GM21528 (cell line): ENCODE data around the gene VTA1.
A peak's percentile ranks its signal among the peaks of the same experiment; 100 is the strongest.
"Not testable (repeated sequence)": the region's sequence is repeated elsewhere in the genome, so short reads cannot be mapped to it uniquely, and the experiment has no call there.

Source experiments
- ATAC-seq: cut with Tn5 transposase; IDR thresholded peaks from one replicate; pipeline ENCODE4 v1.9.1; 2021; ENCODE audit warnings: mild to moderate bottlenecking, moderate library complexity; ENCODE audit not compliant: unreplicated experiment, low FRiP score

The VTA1 gene, protein sequence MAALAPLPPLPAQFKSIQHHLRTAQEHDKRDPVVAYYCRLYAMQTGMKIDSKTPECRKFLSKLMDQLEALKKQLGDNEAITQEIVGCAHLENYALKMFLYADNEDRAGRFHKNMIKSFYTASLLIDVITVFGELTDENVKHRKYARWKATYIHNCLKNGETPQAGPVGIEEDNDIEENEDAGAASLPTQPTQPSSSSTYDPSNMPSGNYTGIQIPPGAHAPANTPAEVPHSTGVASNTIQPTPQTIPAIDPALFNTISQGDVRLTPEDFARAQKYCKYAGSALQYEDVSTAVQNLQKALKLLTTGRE

DNA sequence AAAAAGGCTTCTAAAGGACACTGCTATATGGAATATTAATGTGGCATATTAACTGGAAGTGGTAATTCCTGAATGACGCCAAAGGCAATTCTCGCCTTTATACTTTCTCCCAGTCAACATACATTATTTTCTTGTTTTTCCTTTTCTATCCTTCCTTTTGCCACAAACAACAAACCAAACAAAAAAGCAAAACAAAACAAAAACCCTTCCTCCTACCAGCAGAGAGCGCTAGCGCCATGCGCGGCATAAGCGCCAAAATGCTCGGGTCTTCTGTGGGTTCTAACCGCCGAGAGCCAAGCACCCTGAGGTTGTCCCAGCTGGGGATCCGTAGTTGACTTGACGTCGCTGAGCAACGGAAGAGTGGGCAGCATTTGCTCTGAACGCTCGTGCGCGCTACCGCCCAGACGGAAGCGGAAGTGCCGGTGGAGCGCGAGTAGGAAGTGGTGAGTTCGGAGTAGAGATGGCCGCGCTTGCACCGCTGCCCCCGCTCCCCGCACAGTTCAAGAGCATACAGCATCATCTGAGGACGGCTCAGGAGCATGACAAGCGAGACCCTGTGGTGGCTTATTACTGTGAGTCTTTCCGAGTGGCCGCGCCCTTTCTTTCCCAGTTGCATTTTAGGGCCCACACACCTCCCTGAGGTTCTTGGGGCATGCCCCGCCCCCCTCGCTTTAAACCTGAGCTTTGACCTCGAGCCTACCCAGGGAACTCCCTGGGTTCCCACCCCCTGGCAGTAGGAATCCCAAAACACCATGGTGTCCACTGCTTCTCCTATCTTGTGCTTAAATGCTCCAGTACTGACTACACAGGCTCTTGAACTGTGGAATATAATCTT, at the start of gene VTA1, which contains the start of gene NMBR:
Gene VTA1 (plus strand): TSS at position 436 of the 835 bp plus-strand sequence. CDS start 25 bp downstream, at position 461.
Gene NMBR (minus strand): TSS at position 295 of the 835 bp plus-strand sequence. CDS start 58,464 bp downstream, outside the sequence.
- peak; percentile 100 for ATAC-seq

DNA sequence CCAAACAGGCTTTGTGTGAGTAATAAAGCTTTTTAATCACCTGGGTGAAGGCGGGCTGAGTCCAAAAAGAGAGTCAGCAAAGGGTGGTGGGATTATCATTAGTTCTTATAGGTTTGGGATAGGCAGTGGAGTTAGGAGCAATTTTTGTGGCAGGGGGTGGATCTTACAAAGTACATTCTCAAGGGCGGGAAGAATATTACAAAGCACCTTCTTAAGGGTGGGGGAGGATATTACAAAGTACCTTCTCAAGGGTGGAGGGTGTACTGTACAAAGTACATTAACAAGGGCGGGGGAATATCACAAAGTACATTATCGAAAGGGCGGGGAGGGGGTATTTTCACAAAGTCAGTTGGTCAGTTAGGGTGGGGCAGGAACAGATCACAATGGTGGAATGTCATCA, 42.2 kb upstream of the VTA1 start:
- ATAC-seq: not testable (repeated sequence)

DNA sequence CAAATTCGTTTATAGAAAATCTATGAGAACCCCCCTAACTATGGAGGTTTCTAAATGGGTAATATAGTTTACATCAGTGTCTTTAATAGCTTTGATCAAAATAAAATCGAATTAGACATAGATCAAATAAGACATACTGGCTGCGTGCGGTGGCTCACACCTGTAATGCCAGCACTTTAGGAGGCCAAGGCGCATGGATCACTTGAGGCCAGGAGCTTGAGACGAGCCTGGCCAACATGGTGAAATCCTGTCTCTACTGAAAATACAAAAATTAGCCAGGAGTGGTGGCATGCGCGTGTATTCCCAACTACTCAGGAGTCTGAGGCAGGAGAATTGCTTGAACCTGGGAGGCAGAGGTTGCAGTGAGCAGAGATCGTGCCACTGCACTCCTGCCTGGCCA, 36.2 kb upstream of the VTA1 start:
- not testable (repeated sequence) for ATAC-seq

DNA sequence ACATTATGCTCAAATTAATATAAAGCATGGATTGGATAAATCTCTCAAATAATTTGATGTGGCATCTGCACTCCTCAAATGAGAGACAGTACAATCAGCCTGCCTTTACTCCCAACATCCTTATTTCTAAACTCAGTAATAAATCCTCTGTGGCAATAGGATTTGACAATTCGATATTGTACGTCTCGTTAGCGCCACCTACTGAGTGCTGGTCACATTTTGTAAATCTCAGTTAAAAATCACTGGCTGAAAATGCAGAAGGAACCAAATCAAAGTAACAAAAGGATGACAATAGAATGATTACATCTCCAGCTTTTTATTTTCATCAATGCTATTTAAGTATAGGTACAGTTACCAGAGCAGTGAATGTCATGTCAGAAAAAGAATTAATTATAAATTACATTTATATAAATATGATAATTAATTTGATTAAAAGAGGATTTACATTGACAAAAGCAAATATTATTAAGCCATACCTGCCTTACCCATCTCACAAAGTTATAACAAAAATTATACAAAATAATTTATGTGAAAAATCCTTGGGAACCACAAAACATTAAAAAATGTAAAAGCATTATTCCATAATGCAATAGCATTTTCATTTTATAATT, 34.5 kb upstream of the VTA1 start:
- ATAC-seq: no peak

DNA sequence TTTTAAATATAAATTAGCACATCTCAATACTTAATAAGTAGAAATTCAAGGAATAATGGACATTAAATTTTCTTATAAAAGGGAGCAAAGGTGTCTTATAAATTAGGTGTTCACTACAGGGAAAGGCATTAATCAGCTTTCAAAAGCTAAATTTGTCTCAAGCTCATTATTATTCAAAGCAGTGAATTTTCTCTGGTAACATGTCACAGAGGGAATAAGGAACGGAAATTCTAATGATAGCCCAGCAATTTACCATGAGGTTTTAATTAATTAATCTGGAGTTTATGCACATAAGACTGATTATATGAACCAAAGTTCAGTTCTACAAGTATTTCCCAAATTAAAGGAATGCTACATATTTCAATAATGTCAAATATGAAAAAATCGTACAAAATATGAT, 29.7 kb upstream of the VTA1 start:
- ATAC-seq: no peak

DNA sequence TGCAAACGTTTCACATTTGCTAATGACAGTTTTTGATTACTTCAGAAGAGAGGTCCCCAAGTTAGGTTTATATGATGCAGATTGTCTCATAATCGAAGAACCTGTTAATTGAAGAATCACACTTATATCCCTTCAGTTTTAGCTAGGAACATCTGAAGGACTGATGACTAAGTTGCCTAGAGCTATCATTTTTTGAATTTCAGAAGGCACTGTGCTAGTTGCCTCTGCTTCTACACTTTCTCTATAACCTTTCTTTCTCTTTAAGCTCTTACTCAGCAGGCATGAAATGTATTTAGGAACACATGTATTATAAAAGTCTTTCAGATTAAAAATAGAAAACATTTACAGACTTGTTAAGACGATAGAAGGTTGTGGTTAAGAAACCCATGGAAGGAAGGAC, 28.7 kb upstream of the VTA1 start:
- no peak for ATAC-seq

DNA sequence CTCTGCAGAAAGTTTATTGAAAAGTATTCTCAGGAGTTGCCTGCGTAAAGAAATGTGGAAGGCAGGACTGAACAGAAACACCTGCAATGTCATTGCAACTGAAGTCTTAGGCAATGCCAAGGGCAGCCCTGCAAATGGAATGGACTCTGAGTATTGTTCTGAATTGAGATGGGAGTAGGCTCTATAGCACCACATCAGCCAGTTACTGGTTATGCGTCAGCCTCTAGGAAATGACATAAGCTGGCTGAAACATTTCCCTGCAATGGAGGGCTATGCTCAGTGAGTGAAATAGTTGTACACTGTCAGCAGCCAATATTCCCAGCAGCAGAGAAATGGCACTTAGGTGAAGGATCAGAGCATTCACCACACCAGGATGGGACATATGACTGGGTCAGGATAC, 28.1 kb upstream of the VTA1 start:
- ATAC-seq: no peak

DNA sequence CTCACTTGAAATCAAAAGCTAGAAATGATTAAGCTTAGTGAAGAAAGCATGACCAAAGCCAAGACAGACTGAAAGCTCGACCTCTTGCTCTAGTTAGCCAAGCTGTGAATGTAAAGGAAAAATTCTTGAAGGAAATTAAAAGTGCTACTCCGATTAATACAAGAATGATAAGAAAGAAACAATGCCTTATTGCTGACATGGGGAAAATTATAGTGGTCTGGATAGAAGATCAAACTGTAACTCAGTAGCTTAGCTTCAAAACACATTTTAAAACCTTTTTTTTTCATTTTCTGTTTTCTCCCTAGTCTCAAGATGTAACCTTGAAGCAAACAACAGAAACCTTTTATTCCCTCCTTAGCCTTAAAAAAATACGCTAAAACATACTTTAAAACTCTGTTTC, 25.7 kb upstream of the VTA1 start:
- ATAC-seq: no peak

DNA sequence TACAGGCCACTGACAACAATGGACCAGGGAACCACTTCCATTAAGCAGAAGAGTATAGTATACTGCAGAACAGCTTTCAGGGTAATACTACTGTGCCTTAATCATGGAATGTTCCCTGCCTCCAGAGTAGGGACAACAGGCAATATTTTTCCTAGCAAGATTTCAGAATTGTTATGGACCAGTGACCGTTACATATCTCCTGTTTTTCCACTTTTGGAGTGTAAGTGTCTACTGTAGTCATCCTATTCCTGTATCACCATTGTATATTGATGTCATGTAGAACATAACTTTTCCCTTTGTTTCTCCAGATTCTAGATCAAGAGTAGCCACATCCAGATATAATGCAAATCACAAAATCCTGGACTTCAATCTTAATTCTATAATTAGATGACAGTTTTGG, 16.2 kb upstream of the VTA1 start:
- ATAC-seq: no peak

DNA sequence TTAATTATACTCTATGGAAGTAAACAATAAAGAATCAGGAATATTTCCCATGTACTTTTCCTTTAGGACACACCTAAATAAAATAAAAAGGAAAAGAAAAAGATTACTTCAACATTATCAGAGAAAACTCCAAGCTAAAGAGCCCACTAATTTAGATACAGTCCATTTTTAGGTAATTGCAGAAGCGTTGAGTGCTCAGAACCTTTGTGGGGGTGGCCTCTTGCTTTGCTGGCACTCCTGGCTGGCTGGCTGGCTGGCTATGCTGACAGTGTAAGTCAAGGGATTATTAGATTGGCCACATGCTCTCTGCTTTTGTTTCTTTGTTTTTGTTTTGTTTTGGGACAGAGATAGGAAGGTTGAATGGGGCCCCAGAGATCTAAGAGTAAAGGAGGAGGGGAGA, 14.4 kb upstream of the VTA1 start, which contains the start of gene GJE1:
Gene GJE1 (plus strand): TSS at position 301 of the 400 bp plus-strand sequence. CDS start 234 bp downstream, outside the sequence.
- ATAC-seq: no peak

DNA sequence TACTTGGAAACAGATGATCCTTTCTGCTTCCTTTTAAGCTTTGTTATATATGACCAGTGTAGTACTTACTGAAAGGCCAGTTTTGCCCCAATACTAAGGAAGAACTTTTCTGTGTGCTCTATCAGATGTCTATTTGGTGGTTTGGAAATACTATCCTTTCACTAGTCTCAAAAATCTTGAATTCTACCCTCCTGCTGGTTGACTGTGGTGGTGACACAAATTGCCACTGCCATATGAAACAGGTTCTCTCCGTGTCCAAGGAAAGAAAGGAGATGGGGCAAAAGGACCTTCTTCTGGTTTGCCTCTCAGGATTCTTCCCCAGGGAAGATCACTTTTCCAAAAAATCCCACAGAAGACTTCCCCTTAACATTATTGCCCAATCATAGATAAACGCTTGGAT, 8.2 kb upstream of the VTA1 start:
- no peak for ATAC-seq

DNA sequence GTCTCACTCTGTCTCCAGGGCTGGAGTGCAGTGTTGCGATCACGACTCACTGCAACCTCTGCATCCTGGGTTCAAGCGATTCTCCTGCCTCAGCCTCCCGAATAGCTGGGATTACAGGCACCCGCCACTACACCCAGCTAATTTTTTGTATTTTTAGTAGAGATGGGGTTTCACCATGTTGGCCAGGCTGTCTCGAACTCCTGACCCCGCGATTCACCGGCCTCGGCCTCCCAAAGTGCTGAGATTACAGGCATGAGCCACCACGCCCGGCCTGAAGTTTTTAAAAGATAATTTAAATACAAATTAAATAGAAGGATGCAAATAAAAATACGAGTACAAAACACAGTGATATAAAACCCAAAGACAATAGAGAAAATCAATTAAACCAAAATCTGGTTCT, 5.5 kb upstream of the VTA1 start:
- not testable (repeated sequence) for ATAC-seq

DNA sequence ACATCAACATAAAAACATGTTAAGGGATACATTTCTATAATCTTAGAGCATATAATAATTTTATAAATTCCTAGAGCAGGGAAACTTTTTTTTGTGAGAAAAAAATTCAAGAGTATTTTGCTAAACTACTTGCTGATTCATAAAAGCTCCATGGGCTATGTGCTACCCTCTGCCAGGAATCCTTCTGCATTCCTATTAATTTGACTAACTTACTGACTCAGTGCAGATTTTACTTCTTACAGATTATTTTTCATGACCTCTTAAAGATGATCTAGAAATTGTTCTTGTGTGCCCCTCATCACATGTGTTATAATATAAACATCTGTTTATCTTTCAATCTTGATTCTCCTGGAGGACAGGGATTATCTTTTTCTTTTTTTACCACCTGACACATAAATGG, 5.7 kb downstream of the VTA1 start:
- no peak for ATAC-seq

DNA sequence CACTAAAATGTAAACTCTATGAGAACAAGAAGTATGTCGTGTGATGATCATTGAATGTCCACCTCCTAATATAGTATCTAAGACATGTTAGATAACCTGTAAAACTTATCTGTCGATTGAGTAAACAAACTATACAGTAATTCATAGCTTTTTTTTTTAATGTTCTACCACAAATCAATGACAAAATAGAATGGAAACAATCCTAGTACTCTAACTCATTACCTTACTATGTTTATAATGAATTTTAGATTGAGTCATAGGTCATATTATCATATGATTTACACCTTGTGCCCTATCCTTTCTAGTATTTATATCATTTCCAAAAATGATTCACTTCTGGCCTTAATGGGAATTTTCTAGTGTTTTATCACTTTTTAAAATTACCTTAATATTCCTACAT, 6.1 kb downstream of the VTA1 start:
- no peak for ATAC-seq

DNA sequence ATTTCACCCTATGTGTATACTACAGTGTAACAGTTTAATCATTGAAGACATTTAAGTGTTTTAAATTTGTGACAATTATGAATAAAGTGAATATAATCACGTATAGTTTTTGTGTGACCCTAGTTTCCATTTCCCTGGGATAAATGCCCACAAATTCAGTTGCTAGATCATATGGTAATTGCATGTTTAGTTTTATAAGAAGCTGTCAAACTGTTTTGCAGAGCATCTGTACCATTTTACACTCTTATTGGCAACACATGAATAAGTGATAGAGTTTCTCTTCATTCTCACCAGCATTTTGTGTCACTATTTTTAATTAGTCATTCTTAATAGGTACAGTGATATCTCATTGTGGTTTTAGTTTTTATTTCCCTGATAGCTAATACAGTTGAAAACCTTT, 7.3 kb downstream of the VTA1 start:
- ATAC-seq: no peak

DNA sequence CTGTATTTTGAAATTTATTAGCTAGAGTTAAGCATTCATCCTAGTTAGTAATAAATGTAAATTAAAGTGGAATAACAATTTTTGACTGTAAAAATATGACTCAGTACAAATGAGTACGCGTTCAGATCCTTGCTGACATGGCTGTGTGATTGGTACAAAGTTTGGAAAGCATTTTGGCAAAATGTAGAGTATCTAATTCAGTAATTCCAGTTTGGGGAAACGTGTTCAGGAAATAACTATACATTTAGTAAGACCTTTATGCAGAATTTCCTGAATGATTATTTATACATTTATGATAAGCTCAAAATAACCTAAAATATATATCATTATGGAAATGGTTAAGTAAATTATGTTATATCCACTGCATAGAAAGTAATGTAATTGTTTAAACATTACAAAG, 8.0 kb downstream of the VTA1 start:
- no peak for ATAC-seq

DNA sequence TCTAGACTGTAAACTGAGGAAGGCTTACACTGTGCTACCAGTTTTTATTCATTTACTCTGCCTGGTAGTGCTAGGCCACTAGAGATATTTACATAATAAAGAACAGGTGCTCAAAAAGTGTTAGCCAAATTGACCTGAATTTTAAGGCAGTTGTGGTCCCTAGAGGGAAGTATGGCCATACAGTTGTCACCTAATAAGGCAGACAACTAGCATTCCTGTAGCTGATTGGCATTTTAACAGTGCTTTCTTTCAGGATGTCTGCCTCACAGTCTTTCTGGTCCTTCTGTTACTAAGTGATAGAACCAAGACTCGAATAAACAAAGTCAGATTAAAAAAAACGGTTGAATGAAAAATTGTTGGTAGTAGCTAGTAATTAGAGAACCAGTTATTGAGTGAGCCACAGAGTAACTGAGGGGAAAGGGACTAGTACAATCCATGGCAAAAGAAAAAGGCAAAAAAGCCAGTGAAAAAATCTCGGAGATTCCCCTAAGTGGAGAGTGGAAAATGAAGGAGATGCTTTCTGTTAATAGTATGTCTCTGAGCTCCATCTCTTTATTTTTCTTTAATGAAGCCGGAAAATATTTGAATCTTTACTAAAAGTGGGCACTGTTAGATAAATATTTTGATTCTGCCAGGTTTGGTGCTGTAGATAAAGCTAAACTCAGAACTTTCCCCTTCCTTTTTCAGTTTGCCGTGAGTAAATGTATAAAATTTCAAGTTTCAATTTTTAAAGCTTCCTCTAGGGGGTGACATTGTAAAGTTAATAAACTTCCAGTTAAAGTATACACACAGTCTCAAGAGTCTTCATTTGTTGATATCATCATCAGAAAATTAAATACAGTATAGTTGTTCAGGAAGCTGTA, 9.1 kb downstream of the VTA1 start:
- no peak for ATAC-seq

DNA sequence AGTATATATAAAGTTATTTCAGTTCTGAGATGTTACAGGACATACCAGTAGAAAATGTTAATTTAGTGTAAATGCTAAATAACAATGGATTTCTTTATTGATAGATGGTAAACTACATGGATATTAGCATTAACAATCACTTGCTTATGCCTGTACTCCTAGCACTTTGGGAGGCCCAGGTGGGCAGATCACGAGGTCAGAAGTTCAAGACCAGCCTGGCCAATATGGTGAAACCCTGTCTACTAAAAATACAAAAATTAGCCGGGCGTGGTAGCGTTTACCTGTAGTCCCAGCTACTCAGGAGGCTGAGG, 9.7 kb downstream of the VTA1 start:
- ATAC-seq: not testable (repeated sequence)

DNA sequence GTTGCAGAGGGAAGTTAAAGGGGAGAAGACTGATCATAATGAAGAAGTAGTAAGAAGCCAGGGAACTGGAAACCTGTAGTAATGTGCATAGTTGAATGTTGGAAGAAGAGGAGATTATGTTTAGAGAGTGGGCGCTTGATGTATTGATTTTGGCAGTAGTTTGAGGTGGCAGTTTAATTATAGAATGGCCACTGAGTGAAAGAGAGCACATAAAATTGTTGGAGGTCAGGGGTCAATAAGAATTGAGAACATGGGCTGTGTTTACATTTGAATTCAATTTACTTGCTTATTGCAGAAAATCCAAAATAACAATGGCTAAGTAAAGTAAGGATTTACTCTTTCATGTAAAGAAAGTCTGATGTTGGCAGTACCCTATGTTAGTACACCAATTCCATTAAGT, 15.7 kb downstream of the VTA1 start:
- no peak for ATAC-seq

DNA sequence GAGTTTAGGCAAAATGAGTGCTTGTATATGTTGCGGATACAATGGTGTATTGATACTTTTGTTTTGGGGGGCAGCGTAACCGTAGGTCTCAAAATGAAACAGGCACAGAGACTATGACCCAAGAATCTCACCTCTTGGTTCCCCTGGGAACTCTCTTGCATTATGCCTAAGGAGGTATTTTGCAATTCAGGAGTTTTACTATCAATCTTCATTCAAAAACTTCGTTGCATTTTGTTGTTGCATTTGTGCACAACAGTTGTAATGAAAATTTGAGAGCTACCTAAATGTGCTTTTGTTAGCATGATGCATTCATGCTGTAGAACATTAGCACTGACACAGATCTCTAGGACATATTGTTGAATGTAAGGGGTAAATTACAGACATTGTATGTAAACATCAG, 18.2 kb downstream of the VTA1 start:
- no peak for ATAC-seq
